Gastroesophageal sphincter (tissue), 4 donors: ENCODE measurements around the gene SELENBP1. TPM values are rescaled to one million over a fixed set of nuclear protein-coding genes. Genes with fewer than 3 reads are reported as not detected.
A peak's percentile ranks its signal among the peaks of the same experiment; 100 is the strongest.

Source experiments
- ATAC-seq: fragments of 150-250 bp; one replicate; pipeline ENCODE4 v1.9.1; 2016; ENCODE audit warnings: mild to moderate bottlenecking, moderate library complexity
- H3K27ac ChIP-seq, 4 donors: fragments of 200-600 bp; sonication (generic) in 3 of 4; 1 replicate in 3 of 4; 2 replicates in 1 of 4; pipeline ENCODE4 v1.5.1; 2016 to 2019
- H3K27me3 ChIP-seq: fragments of 200-600 bp; sonication (generic); one replicate; pipeline ENCODE4 v1.5.1; 2019
- H3K36me3 ChIP-seq, 2 donors: fragments of 200-600 bp; sonication (generic); one replicate each; pipeline ENCODE4 v1.5.1; 2019; ENCODE audit warnings: control low read depth in 1 of 2
- H3K4me1 ChIP-seq, 3 donors: fragments of 200-600 bp; sonication (generic); 1 replicate in 2 of 3; 2 replicates in 1 of 3; pipeline ENCODE4 v1.5.1; 2016 to 2019; ENCODE audit warnings: control low read depth in 2 of 3
- H3K4me3 ChIP-seq, 2 donors: fragments of 200-600 bp; sonication (generic); one replicate each; pipeline ENCODE4 v1.5.1; 2019; ENCODE audit warnings: mild to moderate bottlenecking in 1 of 2, moderate library complexity in 1 of 2
- H3K9me3 ChIP-seq, 3 donors: fragments of 200-600 bp; sonication (generic); one replicate each; pipeline ENCODE4 v1.5.1; 2017 to 2019; ENCODE audit warnings: control low read depth in 2 of 3
- EP300 ChIP-seq: sonication (generic); formaldehyde crosslinking; IDR thresholded peaks from one replicate; pipeline ENCODE4 v1.6.1; 2017; ENCODE audit warnings: antibody characterized with exemption, mild to moderate bottlenecking
- POLR2A ChIP-seq, 2 donors: fragments of 450-650 bp; IDR thresholded peaks; one replicate each; pipeline ENCODE4 v1.6.1; 2017; ENCODE audit warnings: antibody characterized with exemption in 2 of 2, mild to moderate bottlenecking in 2 of 2, moderate library complexity in 1 of 2
- POLR2AphosphoS5 ChIP-seq: sonication (generic); formaldehyde crosslinking; IDR thresholded peaks from one replicate; pipeline ENCODE4 v1.6.1; 2017; ENCODE audit warnings: antibody characterized with exemption
- WGBS, 2 donors: methylation state at CpG; one replicate each; pipeline ENCODE4 v1.1.5; 2018; ENCODE audit warnings: low coverage in 1 of 2; 5-methylcytosine and 5-hydroxymethylcytosine counted together
- total RNA-seq, 4 donors: library from RNA; depleted of rRNA; stranded (reverse); fragments of >200 nt; gene quantifications; one replicate each; pipeline ENCODE4 v1.1.0, GENCODE V29; 2016
- TF ChIP-seq, protein P1 (sequence below), 4 experiments: fragments of 200-600 bp in 2 of 4; fragments of 450-650 bp in 2 of 4; sonication (generic) in 1 of 4; IDR thresholded peaks; one replicate each; pipeline ENCODE4 v1.5.1; 2017 to 2019; ENCODE audit warnings: antibody characterized with exemption in 4 of 4, mild to moderate bottlenecking in 2 of 4, moderate library complexity in 2 of 4

SELENBP1 gene
- total RNA-seq, 4 donors from 2014 or later = 52.8 to 251 (median 109) TPM

DNA sequence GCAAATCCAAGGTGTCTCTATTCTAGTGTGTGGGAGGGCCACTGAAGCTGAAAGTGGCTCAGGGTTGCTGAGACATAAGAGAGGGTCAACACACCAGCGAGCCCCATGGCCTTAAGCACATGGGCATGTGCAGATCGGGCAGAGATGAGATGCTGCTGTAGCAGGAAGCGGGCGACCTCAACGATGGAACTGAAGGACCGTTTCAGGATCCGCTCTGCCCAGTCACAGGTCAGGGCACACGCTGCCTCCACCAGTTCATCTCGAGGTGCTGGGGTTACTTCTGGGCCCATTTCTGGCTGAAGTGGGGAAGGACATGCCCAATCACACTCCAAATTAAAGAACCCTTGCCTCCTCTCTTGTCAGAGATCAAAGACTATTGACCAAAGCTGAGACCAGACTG lies 28.9 kb downstream of the SELENBP1 start:
- no peak for ATAC-seq
- Histone ChIP-seq H3K27me3 (no peaks in the 10 kb centered on the region), H3K4me1 (peaks cover 8 to 46% (median 11%) of the 10 kb centered on the region in 3 donors), H3K36me3 (peaks cover 0 to 44% of the 10 kb centered on the region in 2 donors), H3K9me3 (no peaks in the 10 kb centered on the region), H3K27ac (no peak overlapping the region), H3K4me3 (no peak overlapping the region)
- TF ChIP-seq POLR2A (IDR thresholded peaks at IDR 0.05) = no peak
- TF ChIP-seq, protein P1, sequence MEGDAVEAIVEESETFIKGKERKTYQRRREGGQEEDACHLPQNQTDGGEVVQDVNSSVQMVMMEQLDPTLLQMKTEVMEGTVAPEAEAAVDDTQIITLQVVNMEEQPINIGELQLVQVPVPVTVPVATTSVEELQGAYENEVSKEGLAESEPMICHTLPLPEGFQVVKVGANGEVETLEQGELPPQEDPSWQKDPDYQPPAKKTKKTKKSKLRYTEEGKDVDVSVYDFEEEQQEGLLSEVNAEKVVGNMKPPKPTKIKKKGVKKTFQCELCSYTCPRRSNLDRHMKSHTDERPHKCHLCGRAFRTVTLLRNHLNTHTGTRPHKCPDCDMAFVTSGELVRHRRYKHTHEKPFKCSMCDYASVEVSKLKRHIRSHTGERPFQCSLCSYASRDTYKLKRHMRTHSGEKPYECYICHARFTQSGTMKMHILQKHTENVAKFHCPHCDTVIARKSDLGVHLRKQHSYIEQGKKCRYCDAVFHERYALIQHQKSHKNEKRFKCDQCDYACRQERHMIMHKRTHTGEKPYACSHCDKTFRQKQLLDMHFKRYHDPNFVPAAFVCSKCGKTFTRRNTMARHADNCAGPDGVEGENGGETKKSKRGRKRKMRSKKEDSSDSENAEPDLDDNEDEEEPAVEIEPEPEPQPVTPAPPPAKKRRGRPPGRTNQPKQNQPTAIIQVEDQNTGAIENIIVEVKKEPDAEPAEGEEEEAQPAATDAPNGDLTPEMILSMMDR (IDR thresholded peaks at IDR 0.05) = no peak
- TF ChIP-seq EP300 = no peak
- no peak for TF ChIP-seq POLR2AphosphoS5
- 40 to 75% methylated on average over 2 to 9 of the region's 9 CpGs for WGBS, 2 donors

DNA sequence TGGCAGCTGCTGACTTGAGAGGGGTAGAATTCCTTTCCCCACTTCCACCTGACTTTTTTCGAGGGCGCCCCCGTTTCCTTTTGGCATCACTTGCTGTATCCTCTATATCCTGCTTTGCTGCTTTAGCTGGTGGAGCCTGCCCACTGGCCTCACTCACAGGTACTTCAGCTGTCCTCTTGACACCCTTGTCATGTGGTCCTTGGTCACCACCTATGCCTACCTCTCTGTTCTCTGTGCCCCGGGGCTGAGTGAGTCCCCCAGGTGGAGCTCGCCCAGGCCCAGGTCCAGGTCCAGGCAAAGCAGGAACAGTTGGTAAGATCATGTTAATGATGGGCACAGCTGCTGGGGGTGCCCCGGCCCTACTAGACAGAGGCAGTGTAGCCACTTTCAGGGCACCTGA lies 29.9 kb downstream of the SELENBP1 start:
- no peaks in the 10 kb centered on the region for H3K9me3 ChIP-seq
- WGBS, 2 donors = 50 to 59% methylated on average over 1 to 4 of the region's 6 CpGs
- no peak for TF ChIP-seq POLR2A (IDR thresholded peaks at IDR 0.05)
- TF ChIP-seq, protein P1 (IDR thresholded peaks at IDR 0.05) = no peak
- TF ChIP-seq POLR2AphosphoS5 = no peak
- no peak for TF ChIP-seq EP300
- no peak for ATAC-seq
- H3K27ac ChIP-seq = no peak overlapping the region
- peaks cover 0 to 44% of the 10 kb centered on the region in 2 donors for H3K36me3 ChIP-seq
- no peak overlapping the region for H3K4me3 ChIP-seq
- H3K27me3 ChIP-seq = no peaks in the 10 kb centered on the region
- H3K4me1 ChIP-seq = peaks cover 8 to 41% (median 11%) of the 10 kb centered on the region in 3 donors

DNA sequence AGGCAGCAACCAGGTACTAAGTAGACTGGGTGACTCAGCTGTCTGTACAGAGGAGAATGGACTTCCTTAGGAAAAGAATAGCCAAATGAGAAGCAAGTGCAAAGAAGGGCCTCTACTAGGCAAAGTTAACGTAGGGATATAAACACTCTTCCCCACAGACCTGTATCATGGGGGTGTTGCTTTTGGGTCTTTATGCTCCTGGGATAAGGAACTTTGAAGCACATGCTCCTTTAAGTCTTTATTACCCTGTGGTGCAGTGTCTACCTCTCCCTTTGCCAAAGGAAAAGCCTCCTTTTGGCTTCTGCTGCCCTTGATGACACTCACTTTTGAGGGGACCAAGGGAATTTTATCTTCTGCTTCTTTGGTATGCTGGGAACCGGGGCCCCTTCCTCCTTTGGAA lies 30.5 kb downstream of the SELENBP1 start:
- no peak for ATAC-seq

DNA sequence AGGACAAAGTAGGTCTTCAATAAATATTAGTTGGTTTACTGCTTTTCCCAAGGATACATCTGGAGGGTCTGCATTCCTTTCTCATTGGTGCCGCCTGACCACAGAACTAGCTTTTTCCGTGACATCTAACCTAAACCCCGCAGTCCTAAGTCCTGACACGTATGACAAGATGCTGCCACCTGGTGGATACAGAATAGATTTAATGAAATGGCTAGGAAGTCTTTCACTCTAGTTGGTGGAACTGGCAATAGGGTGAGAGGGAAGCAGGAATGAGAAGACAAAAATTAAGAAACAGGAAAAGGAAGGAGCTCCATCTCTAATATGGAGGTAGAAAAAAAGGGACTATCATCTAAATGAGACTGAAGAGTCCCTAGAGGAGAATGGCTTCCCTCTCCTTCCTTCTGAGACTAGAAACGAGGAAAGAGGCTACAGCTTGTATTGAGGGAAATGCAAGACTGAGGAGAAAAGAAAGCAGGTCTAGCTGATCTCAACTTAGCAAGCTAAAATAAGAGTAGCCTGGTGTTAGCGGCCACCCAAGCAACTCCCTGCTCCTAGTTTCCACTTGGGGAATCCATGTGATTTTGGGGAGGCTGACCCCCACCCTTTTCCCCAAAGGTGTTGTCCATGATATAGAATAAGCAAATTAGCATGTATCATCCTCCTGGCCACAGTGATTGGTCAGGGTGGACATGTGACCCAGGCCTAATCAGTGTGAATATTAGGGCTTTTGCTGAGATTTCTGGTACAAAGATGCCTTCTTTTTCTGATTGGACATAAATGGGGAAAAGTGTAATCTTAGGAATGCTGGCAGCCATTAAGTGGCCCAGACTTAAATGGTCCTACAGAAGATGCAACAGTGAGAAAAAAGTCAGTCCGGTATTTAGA lies 31.4 kb downstream of the SELENBP1 start:
- Histone ChIP-seq H3K4me1 (peaks cover 5 to 33% (median 6%) of the 10 kb centered on the region in 3 donors), H3K36me3 (peaks cover 0 to 44% of the 10 kb centered on the region in 2 donors), H3K27me3 (no peaks in the 10 kb centered on the region), H3K4me3 (no peak overlapping the region), H3K27ac (peak overlapping the region; percentile 2 to 57 (median 29)), H3K9me3 (no peaks in the 10 kb centered on the region)
- WGBS, 2 donors = 24 to 31% methylated on average over 6 to 7 of the region's 7 CpGs
- TF ChIP-seq, protein P1 (IDR thresholded peaks at IDR 0.05) = peak; percentile 65 to 85 (median 78)
- TF ChIP-seq EP300 = no peak
- ATAC-seq = peak; percentile 90

More for the DNA sequence above, 30.5 kb downstream of the SELENBP1 start:
- WGBS, 2 donors = 44 to 84% methylated on average over 1 to 2 of the region's 2 CpGs
- H3K27ac ChIP-seq = no peak overlapping the region
- H3K4me1 ChIP-seq = peaks cover 8 to 39% (median 11%) of the 10 kb centered on the region in 3 donors
- peaks cover 0 to 44% of the 10 kb centered on the region in 2 donors for H3K36me3 ChIP-seq
- no peaks in the 10 kb centered on the region for H3K9me3 ChIP-seq
- H3K4me3 ChIP-seq = no peak overlapping the region
- no peaks in the 10 kb centered on the region for H3K27me3 ChIP-seq
- TF ChIP-seq, protein P1 (IDR thresholded peaks at IDR 0.05) = no peak
- TF ChIP-seq POLR2AphosphoS5 = no peak
- TF ChIP-seq POLR2A (IDR thresholded peaks at IDR 0.05) = no peak
- no peak for TF ChIP-seq EP300

DNA sequence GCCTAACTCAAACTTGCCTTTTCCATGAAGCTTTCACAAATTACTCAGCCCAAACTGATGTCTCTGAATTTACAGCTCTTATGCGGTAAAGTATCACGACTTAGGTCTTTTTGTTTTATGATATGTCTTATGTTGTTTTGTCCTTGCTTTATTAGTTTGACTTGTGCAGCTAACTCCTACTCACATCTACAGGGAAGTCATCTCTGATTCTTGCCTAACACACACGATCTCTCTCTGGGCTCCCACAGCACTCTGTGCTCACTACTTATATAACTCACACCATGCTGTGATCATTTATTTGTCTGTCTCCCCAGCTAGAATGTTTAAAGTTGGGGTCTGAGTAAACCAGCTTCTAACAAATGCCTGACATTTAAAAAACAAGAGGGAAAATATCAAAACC lies 35.9 kb downstream of the SELENBP1 start:
- ATAC-seq = no peak
- no peaks in the 10 kb centered on the region for H3K9me3 ChIP-seq
- TF ChIP-seq EP300 = no peak
- TF ChIP-seq, protein P1 (IDR thresholded peaks at IDR 0.05) = no peak
- TF ChIP-seq POLR2AphosphoS5 = no peak
- no peak for TF ChIP-seq POLR2A (IDR thresholded peaks at IDR 0.05)

More for the DNA sequence above, 35.9 kb downstream of the SELENBP1 start:
- WGBS, 2 donors = 83 to 86% methylated on average over 3 of the region's 3 CpGs
- H3K27me3 ChIP-seq = no peaks in the 10 kb centered on the region
- no peak overlapping the region for H3K27ac ChIP-seq
- H3K4me3 ChIP-seq = no peak overlapping the region
- H3K4me1 ChIP-seq = peaks cover 0 to 16% (median 0%) of the 10 kb centered on the region in 3 donors
- H3K36me3 ChIP-seq = peaks cover 0 to 4% of the 10 kb centered on the region in 2 donors
